Natural killer cell (primary cell): ENCODE data around the gene PRIMA1. TPM values are rescaled to one million over a fixed set of nuclear protein-coding genes. Genes with fewer than 3 reads are reported as not detected.

Experiments used
- ATAC-seq, 3 donors: fragments of 150-1000 bp in 2 of 3; fragments of 200-7000 bp in 1 of 3; cut with Tn5 transposase; 1 replicate in 1 of 3; 2 replicates in 2 of 3; pipeline ENCODE4 v1.10.0; 2021; ENCODE audit warnings: mild to moderate bottlenecking in 2 of 3, moderate library complexity in 2 of 3
- DNase-seq, 2 donors: peaks; one replicate each; pipeline versions ENCODE4 v3.0.0 to v3.0.0-alpha.2; 2013 to 2021; ENCODE audit warnings: mixed read lengths in 1 of 2
- H3K27ac ChIP-seq: one replicate; pipeline ENCODE4 v1.5.1; 2013; ENCODE audit warnings: mild to moderate bottlenecking, low read length
- H3K27me3 ChIP-seq: one replicate; pipeline ENCODE4 v1.6.1; 2013; ENCODE audit warnings: low read length; ENCODE audit not compliant: control insufficient read depth, insufficient read depth
- H3K36me3 ChIP-seq: one replicate; pipeline ENCODE4 v1.6.1; 2013; ENCODE audit warnings: low read length; ENCODE audit not compliant: control insufficient read depth, insufficient read depth
- H3K4me1 ChIP-seq: one replicate; pipeline ENCODE4 v1.6.1; 2013; ENCODE audit warnings: low read length; ENCODE audit not compliant: control insufficient read depth, insufficient read depth
- H3K4me3 ChIP-seq: one replicate; pipeline ENCODE4 v1.5.1; 2013; ENCODE audit warnings: low read length
- H3K9me3 ChIP-seq: one replicate; pipeline ENCODE4 v1.6.1; 2013; ENCODE audit warnings: low read length; ENCODE audit not compliant: control insufficient read depth, insufficient read depth
- H3K27ac Mint-ChIP-seq, 2 donors: one replicate each; pipeline ENCODE4 v1.8.0; 2022; ENCODE audit warnings: mild to moderate bottlenecking in 2 of 2, mixed read lengths in 2 of 2, moderate library complexity in 1 of 2
- H3K27me3 Mint-ChIP-seq, 2 donors: one replicate each; pipeline ENCODE4 v1.8.0; 2022; ENCODE audit warnings: low read depth in 2 of 2, mixed read lengths in 2 of 2
- H3K36me3 Mint-ChIP-seq: one replicate; pipeline ENCODE4 v1.8.0; 2022; ENCODE audit warnings: mixed read lengths
- H3K4me1 Mint-ChIP-seq, 2 donors: one replicate each; pipeline ENCODE4 v1.8.0; 2022; ENCODE audit warnings: mixed read lengths in 2 of 2
- H3K4me3 Mint-ChIP-seq: one replicate; pipeline ENCODE4 v1.8.0; 2022; ENCODE audit warnings: mild to moderate bottlenecking, moderate library complexity, mixed read lengths
- H3K9me3 Mint-ChIP-seq, 2 donors: one replicate each; pipeline ENCODE4 v1.8.0; 2022; ENCODE audit warnings: mixed read lengths in 2 of 2
- WGBS: methylation state at CpG from one replicate; pipeline ENCODE4 v1.1.7; 2013; ENCODE audit warnings: missing lambda C conversion rate; ENCODE audit not compliant: insufficient coverage; 5-methylcytosine and 5-hydroxymethylcytosine counted together
- intact Hi-C: fragments of 100-400 bp; cut with micrococcal nuclease; formaldehyde crosslinking; loops from one replicate; pipeline ENCODE4 v1.14.2; 2022
- total RNA-seq, 4 donors: library from RNA; stranded (reverse); fragments of 120-200 nt in 1 of 4; gene quantifications; one replicate each; pipeline versions ENCODE4 v1.2.3 to v1.2.4, GENCODE V29; 2013 to 2022
- TF ChIP-seq, protein P1 (sequence below): fragments of 200-600 bp; IDR thresholded peaks from one replicate; pipeline ENCODE4 v1.8.0; 2022; ENCODE audit warnings: antibody characterized with exemption

PRIMA1 gene
- total RNA-seq, 3 donors from 2014 or later (not counting 1 experiment from before 2014, with no cell fraction given): not detected

DNA sequence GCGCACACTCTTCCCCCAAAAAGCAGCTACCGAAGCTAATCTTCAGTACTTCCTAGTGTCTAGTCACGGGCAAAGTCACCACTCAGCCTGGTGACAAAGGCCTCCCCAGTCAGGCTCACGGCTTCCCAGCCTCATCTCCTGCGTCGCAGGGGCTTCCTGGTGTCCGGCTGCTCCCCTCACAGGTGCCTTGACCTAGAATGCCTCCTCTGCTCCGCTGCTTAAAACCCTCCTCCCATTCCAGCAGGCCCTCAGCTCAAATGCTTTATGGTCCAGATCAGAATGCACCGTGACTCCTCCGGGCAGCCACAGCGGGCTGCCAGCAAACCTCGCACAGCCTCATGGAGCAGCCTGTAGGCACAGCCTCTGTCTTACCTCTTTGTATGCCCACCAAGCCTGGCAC is 53.1 kb downstream of the PRIMA1 start:
- intact Hi-C loops: no loop called here
- DNase-seq: no peak
- Mint-ChIP-seq H3K27me3 (peaks cover 3 to 8% of the 10 kb centered on the region in 2 donors), H3K4me1 (no peaks in the 10 kb centered on the region), H3K4me3 (no peak overlapping the region), H3K36me3 (no peaks in the 10 kb centered on the region), H3K9me3 (no peaks in the 10 kb centered on the region), H3K27ac (no peak overlapping the region)
- H3K9me3 ChIP-seq: no peaks in the 10 kb centered on the region
- no peaks in the 10 kb centered on the region for H3K27me3 ChIP-seq
- H3K4me3 ChIP-seq: no peak overlapping the region
- H3K36me3 ChIP-seq: no peaks in the 10 kb centered on the region
- TF ChIP-seq, protein P1, sequence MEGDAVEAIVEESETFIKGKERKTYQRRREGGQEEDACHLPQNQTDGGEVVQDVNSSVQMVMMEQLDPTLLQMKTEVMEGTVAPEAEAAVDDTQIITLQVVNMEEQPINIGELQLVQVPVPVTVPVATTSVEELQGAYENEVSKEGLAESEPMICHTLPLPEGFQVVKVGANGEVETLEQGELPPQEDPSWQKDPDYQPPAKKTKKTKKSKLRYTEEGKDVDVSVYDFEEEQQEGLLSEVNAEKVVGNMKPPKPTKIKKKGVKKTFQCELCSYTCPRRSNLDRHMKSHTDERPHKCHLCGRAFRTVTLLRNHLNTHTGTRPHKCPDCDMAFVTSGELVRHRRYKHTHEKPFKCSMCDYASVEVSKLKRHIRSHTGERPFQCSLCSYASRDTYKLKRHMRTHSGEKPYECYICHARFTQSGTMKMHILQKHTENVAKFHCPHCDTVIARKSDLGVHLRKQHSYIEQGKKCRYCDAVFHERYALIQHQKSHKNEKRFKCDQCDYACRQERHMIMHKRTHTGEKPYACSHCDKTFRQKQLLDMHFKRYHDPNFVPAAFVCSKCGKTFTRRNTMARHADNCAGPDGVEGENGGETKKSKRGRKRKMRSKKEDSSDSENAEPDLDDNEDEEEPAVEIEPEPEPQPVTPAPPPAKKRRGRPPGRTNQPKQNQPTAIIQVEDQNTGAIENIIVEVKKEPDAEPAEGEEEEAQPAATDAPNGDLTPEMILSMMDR: no peak
- H3K4me1 ChIP-seq: no peaks in the 10 kb centered on the region
- WGBS: 88% methylated on average over 12 of the region's 12 CpGs
- ATAC-seq: no peak
- H3K27ac ChIP-seq: no peak overlapping the region

DNA sequence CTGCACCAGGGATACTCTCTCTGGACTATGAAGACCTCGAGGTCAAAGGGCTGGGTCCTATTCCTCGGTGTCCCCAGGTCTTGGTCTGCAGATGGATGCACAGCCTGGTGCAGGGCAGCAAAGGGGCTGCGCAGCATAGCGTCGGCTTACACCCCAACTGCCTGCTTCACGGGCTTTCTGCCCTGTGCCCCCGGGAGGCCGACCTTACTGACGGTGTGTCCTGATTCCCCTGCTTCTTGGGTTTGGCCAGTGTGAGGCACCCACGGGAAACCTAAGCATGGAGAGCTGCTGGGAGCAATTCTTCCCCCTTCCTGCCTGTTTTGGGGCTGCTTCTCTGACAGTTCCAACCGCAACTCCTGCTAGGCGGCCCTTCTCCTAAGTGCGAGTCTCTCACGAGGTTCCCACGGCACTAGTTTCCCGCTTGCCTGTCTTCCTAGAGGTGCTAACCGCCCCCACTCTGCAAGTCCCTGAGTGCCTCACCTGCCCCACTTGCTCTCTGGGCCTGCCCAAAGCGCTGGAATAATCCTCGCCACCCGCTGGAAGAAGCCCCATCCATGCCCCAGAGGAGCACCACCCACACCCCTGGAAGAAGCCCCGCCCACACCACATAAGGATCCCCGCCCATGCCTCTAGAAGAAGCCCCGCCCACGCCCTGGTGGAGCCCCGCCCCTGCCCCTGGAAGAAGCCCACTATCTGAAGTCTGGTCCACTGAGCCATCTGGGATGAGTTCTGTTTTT is 54.0 kb downstream of the PRIMA1 start:
- Mint-ChIP-seq H3K9me3 (no peaks in the 10 kb centered on the region), H3K27me3 (peaks cover 3 to 8% of the 10 kb centered on the region in 2 donors), H3K4me3 (no peak overlapping the region), H3K27ac (no peak overlapping the region), H3K4me1 (no peaks in the 10 kb centered on the region), H3K36me3 (no peaks in the 10 kb centered on the region)
- Histone ChIP-seq H3K9me3 (no peaks in the 10 kb centered on the region), H3K27ac (no peak overlapping the region), H3K36me3 (no peaks in the 10 kb centered on the region), H3K4me1 (no peaks in the 10 kb centered on the region), H3K4me3 (no peak overlapping the region), H3K27me3 (no peaks in the 10 kb centered on the region)
- intact Hi-C loops: no loop called here
- ATAC-seq (no peak), DNase-seq (no peak)
- WGBS: 83% methylated on average over 25 of the region's 25 CpGs
- TF ChIP-seq, protein P1: no peak

DNA sequence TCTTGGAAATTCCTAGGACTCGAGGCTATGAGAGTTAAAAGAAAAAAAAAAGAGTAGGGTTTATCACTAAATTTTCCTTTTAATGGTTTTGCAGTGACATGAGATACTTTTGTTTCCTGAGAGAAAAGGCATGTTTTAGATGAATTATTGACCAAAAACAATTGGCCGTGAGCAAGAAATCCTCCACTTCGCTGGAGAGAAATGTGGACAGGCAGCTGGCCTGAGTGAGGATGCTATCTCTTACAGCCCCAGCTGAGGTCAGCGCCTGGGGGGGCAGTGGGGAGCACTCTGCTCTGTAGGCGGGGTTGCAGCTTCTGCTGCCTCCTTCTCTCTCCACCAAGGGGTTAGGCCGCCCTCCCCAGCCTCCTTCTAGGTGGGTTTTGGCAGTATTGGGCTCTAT is 54.7 kb downstream of the PRIMA1 start:
- H3K27ac Mint-ChIP-seq: no peak overlapping the region
- no peaks in the 10 kb centered on the region for H3K36me3 ChIP-seq
- no peaks in the 10 kb centered on the region for H3K4me1 Mint-ChIP-seq
- H3K27ac ChIP-seq: no peak overlapping the region
- no peaks in the 10 kb centered on the region for H3K27me3 ChIP-seq
- no peaks in the 10 kb centered on the region for H3K36me3 Mint-ChIP-seq
- no peaks in the 10 kb centered on the region for H3K9me3 ChIP-seq
- DNase-seq (no peak), ATAC-seq (no peak)
- no peak overlapping the region for H3K4me3 ChIP-seq
- TF ChIP-seq, protein P1: no peak
- intact Hi-C loops: no loop called here
- H3K4me1 ChIP-seq: no peaks in the 10 kb centered on the region
- peaks cover 3 to 8% of the 10 kb centered on the region in 2 donors for H3K27me3 Mint-ChIP-seq
- no peaks in the 10 kb centered on the region for H3K9me3 Mint-ChIP-seq
- H3K4me3 Mint-ChIP-seq: no peak overlapping the region
- WGBS: 78% methylated on average over 5 of the region's 6 CpGs

GRCh38 chr14:93733231-93733630 is 55.1 kb downstream of the PRIMA1 start:
- Mint-ChIP-seq H3K4me1 (no peaks in the 10 kb centered on the region), H3K4me3 (no peak overlapping the region), H3K27ac (no peak overlapping the region), H3K36me3 (no peaks in the 10 kb centered on the region), H3K9me3 (no peaks in the 10 kb centered on the region), H3K27me3 (peaks cover 3 to 8% of the 10 kb centered on the region in 2 donors)
- Histone ChIP-seq H3K4me3 (no peak overlapping the region), H3K27me3 (no peaks in the 10 kb centered on the region), H3K36me3 (no peaks in the 10 kb centered on the region), H3K27ac (no peak overlapping the region), H3K9me3 (no peaks in the 10 kb centered on the region), H3K4me1 (no peaks in the 10 kb centered on the region)
- TF ChIP-seq, protein P1: no peak
- ATAC-seq: no peak
- intact Hi-C loops: no loop called here
- DNase-seq: no peak
- WGBS: 77% methylated on average over 11 of the region's 11 CpGs
